Activated CD8-positive, alpha-beta memory T cell treated with anti-CD3 and anti-CD28 coated beads for 24 hours (primary cell): ENCODE measurements around the gene SETD1B.

ENCODE experiments used
- DNase-seq: peaks from one replicate; pipeline ENCODE4 v3.0.0-alpha.2; 2020

Gene SETD1B

DNA sequence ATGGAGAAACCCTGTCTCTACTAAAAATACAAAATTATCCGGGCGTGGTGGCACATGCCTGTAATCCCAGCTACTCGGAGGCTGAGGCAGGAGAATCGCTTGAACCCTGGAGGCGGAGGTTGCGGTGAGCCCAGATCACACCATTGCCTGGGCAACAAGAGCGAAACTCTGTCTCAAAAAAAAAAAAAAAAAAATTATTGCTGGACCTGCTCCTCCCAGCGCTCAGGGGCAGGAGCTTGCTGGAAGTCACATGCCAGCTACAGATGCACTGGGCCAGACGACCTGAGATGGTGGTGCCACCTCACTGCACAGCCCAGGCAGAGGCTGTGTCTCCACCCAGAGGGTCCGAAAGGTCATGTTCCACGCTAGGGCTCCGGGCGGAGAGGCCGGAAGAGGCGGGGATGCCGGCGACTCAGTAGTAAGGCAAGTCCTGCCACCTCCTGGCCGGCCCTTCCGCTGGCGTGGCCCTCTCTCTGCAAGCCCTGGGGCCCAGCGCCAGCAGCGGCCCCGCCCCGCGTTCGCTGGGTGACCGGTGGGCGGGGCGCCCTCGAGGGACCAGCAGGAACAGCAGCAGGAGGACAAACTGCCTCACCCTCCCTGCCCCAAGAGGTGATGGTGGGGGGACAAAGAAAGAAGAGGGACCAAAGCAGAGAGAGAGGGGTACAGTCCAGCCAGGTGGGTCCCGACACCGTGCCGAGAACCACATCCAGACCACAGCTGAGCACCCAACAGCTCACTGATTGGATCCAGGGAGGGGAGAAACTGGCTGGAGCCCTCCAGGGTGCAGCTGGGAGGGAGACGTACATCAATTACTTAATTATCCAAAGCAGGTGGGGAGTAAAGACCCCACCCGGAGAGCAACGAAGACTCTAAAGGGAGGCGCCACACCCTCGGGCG is 6.7 kb upstream of the SETD1B start:
- no peak for DNase-seq

- DNase-seq = no peak
These were observed 5.6 kb upstream of the SETD1B start for GRCh38 chr12:121797937-121798786.

DNA sequence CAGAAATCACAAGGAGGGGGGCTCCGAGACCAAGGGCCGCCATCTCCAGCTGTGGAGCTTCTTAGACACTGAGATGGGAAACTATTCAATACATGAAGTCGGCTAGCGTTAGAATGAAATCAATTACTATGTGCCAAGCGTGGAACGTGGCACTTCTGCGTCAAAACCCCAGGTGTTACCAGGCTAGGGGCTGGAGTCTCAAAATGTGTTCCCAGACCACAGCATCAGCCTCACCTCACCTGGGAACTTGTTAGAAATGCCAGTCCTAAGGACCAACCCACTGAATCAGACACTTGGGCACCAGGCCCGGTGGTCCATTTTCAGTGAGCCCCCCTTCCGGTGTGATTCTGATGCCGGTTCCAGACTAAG is 5.0 kb upstream of the SETD1B start:
- no peak for DNase-seq

- DNase-seq = peak; percentile 82
These were observed 4.5 kb upstream of the SETD1B start for GRCh38 chr12:121799156-121799841.

GRCh38 chr12:121799842-121800693 is 3.7 kb upstream of the SETD1B start:
- DNase-seq = peak; percentile 94

DNA sequence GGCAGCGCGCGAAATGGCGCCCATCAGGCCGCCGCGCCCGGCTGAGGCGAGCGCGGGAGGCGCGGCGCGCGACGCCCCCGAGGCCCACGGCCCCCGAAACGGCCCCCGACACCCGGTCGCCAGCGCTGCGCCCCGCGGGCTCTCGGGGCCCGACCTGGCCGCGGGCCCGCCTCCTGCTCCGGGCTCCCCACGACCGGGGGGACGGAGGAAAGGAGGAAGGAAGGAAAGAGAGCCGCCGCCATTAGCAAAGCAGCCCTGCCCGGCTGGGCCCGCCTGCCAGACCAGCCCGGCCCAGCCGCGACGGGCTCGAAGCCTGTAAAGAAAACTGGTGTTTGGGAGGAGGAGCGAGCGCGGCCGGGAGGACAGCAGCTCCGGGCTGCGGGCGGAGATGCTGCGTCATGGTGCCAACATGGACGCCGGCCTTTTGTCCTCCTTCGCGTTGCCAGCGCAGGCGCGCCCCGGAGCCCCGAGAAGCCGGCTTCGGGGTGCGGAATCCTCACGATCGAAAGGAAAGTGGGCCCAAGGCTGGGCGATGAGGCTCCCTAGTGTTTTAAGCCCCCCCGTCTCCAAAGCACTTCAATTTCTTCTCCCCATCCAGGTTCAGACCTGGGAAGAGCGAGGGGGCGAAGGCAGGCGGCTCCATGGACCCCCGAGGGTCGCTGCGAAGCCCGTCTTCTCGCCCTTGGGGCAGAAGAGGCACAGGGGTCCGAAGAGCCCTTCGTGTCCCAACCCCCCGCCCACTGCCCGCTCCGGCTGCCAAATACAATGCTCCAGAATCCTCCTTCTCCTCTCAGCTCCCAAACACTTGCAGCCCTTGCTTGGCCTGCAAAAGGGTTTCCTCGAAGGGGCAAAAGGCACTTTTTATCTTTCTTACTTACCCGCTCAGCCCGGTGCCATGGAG is 2.9 kb upstream of the SETD1B start:
- DNase-seq = peak; percentile 89

DNA sequence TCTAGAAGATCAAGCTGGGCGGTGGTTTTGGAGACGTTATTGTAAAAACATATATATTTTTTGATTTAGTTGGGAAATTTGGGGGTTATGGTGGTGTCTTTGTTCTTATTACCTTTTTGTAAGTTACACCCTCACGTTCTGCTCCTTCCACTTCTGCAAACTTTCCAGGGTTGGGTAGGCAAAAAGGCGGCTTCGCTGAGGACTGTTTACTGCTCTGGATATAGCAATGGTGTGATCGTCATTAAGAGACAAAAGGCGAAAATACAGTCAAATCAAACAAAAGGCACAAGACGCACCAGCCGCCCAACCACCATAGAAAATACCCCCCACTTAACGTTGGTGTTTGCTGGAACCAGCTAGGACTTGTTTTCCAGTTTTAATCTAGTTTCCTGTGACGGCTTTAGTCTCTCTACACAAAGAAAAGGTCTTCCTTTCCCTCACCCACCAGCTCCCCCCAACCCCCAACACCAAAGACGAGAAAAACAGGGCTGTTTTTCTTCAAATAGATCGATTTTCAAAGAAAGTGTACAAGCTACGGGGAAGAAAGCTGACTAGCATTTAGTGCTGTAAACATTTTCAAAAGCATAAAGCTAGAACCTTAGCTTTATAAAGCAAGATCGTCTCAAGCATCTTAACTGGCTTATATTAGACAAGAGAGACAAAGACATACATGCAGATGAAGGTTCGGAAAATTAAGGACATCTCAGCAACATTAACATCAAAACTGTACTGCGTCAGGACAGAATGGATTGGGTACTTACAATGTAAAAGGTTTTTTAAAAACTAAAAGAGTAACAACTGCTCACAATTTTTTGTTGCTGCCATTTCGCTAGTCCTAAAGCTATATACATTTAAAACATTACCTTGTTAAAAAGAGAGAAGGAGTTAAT is 2.0 kb upstream of the SETD1B start:
- DNase-seq = peak; percentile 77

GRCh38 chr12:121802485-121802842 is 1.3 kb upstream of the SETD1B start:
- no peak for DNase-seq

GRCh38 chr12:121802843-121803698 is 738 bp upstream of the SETD1B start:
- DNase-seq = peak; percentile 95

- DNase-seq = peak; percentile 79
These were observed 755 bp downstream of the SETD1B start for GRCh38 chr12:121804417-121805111.

GRCh38 chr12:121805171-121806008 is 1.6 kb downstream of the SETD1B start:
- DNase-seq = peak; percentile 73

- DNase-seq = peak; percentile 66
These were observed 2.3 kb downstream of the SETD1B start for GRCh38 chr12:121806009-121806545.

GRCh38 chr12:121806546-121807423 is 3.0 kb downstream of the SETD1B start:
- DNase-seq = no peak

GRCh38 chr12:121807642-121808347 is 4.0 kb downstream of the SETD1B start:
- no peak for DNase-seq

DNA sequence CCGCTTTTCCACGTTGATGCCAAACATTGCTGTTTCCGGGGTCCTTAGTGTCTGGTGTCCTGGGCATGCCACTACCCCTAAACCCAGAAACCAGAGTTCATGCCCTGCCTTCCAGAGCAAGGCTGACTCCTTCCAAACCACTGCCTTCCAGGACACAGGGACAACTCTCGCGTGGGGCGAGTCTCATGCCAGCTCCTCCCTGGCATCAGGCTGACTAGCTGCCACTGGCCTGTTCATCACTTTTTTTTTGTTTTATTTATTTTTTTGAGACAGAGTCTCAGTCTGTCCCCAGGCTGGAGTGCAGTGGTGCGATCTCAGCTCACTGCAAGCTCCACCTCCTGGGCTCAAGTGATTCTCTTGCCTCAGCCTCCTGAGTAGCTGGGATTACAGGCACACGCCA is 4.8 kb downstream of the SETD1B start:
- no peak for DNase-seq

- no peak for DNase-seq
These were observed 5.9 kb downstream of the SETD1B start for GRCh38 chr12:121809712-121810116.
